GM23338 (cell line): ENCODE results near the gene SMIM45.

Experiments
- ATAC-seq: fragments of 200-7000 bp; cut with Tn5 transposase; 3 replicates; pipeline ENCODE4 v1.9.1; 2020
- DNase-seq: peaks from one replicate; pipeline ENCODE4 v3.0.0-alpha.2; 2015; ENCODE audit warnings: low spot score
- H2AFZ ChIP-seq: fragments of 200-600 bp; sonication (generic); 2 replicates; pipeline ENCODE4 v1.8.0; 2016; ENCODE audit warnings: antibody characterized with exemption, mild to moderate bottlenecking, moderate library complexity
- H3F3A ChIP-seq: fragments of 200-600 bp; sonication (generic); replicated peaks from 2 replicates; pipeline ENCODE4 v1.8.0; 2017; ENCODE audit warnings: antibody characterized with exemption, mixed run types, low read depth
- H3K27ac ChIP-seq: fragments of 200-600 bp; sonication (generic); 2 replicates; pipeline ENCODE4 v1.6.1; 2016; ENCODE audit warnings: low read depth
- H3K27me3 ChIP-seq: fragments of 200-600 bp; sonication (generic); 2 replicates; pipeline ENCODE4 v1.8.0; 2016; ENCODE audit warnings: mild to moderate bottlenecking, mixed run types, moderate library complexity; ENCODE audit not compliant: insufficient read depth
- H3K36me3 ChIP-seq: fragments of 200-600 bp; sonication (generic); 2 replicates; pipeline ENCODE4 v1.8.0; 2016; ENCODE audit warnings: mild to moderate bottlenecking; ENCODE audit not compliant: insufficient read depth
- H3K4me1 ChIP-seq: fragments of 200-600 bp; sonication (generic); 2 replicates; pipeline ENCODE4 v1.8.0; 2016; ENCODE audit warnings: mild to moderate bottlenecking, moderate library complexity; ENCODE audit not compliant: insufficient read depth
- H3K4me2 ChIP-seq: fragments of 200-600 bp; sonication (generic); 2 replicates; pipeline ENCODE4 v1.7.1; 2017; ENCODE audit warnings: mixed run types
- H3K4me3 ChIP-seq: fragments of 200-600 bp; sonication (generic); 2 replicates; pipeline ENCODE4 v1.6.1; 2016; ENCODE audit warnings: mixed run types
- H3K79me2 ChIP-seq: fragments of 200-600 bp; sonication (generic); replicated peaks from 2 replicates; pipeline ENCODE4 v1.8.0; 2017; ENCODE audit warnings: mild to moderate bottlenecking; ENCODE audit not compliant: insufficient read depth
- H3K9me2 ChIP-seq: fragments of 200-600 bp; sonication (generic); 2 replicates; pipeline ENCODE4 v1.8.0; 2017; ENCODE audit not compliant: insufficient read depth
- H4K20me1 ChIP-seq: fragments of 200-600 bp; sonication (generic); replicated peaks from 2 replicates; pipeline ENCODE4 v1.8.0; 2017; ENCODE audit warnings: mild to moderate bottlenecking; ENCODE audit not compliant: insufficient read depth
- H3K27ac Mint-ChIP-seq: 2 replicates; pipeline ENCODE4 v1.8.0; 2020; ENCODE audit warnings: inconsistent platforms, mild to moderate bottlenecking, moderate library complexity, mixed read lengths
- H3K27me3 Mint-ChIP-seq: 3 replicates; pipeline ENCODE4 v1.8.0; 2022; ENCODE audit warnings: low read depth, mild to moderate bottlenecking, moderate library complexity, mixed read lengths, inconsistent platforms; ENCODE audit not compliant: insufficient read depth, poor library complexity
- H3K36me3 Mint-ChIP-seq: 3 replicates; pipeline ENCODE4 v1.8.0; 2021; ENCODE audit warnings: low read depth, mild to moderate bottlenecking, inconsistent platforms, moderate library complexity, mixed read lengths
- H3K4me1 Mint-ChIP-seq: 3 replicates; pipeline ENCODE4 v1.8.0; 2020; ENCODE audit warnings: mild to moderate bottlenecking, inconsistent platforms, mixed read lengths
- H3K4me3 Mint-ChIP-seq: 3 replicates; pipeline ENCODE4 v1.8.0; 2021; ENCODE audit warnings: moderate library complexity, mild to moderate bottlenecking, inconsistent platforms, mixed read lengths
- H3K9me3 Mint-ChIP-seq: 3 replicates; pipeline ENCODE4 v1.8.0; 2020; ENCODE audit warnings: moderate library complexity, mild to moderate bottlenecking, inconsistent platforms, mixed read lengths
- CREB1 ChIP-seq: fragments of 250-450 bp; sonication (Bioruptor Pico); IDR thresholded peaks from 2 replicates; pipeline ENCODE4 v1.5.0; 2020; ENCODE audit warnings: low read depth, mild to moderate bottlenecking, moderate library complexity
- ETS1 ChIP-seq: IDR thresholded peaks from 2 replicates; pipeline ENCODE4 v1.6.1; 2016; ENCODE audit warnings: antibody characterized with exemption
- EZH2 ChIP-seq: fragments of 200-600 bp; sonication (generic); IDR thresholded peaks from one replicate; pipeline ENCODE4 v1.8.0; 2017; ENCODE audit warnings: antibody characterized with exemption, mild to moderate bottlenecking, low read depth; ENCODE audit not compliant: unreplicated experiment
- EZH2phosphoT487 ChIP-seq: fragments of 200-600 bp; sonication (generic); IDR thresholded peaks from one replicate; pipeline ENCODE4 v1.8.1; 2018; ENCODE audit warnings: antibody characterized with exemption; ENCODE audit not compliant: unreplicated experiment
- JUNB ChIP-seq: IDR thresholded peaks from one replicate; pipeline ENCODE4 v1.6.1; 2016; ENCODE audit warnings: antibody characterized with exemption; ENCODE audit not compliant: unreplicated experiment
- NANOG ChIP-seq: IDR thresholded peaks from 2 replicates; pipeline ENCODE4 v1.6.1; 2016; ENCODE audit warnings: antibody characterized with exemption, borderline replicate concordance
- POLR2AphosphoS5 ChIP-seq: IDR thresholded peaks from 2 replicates; pipeline ENCODE4 v1.6.1; 2016; ENCODE audit warnings: antibody characterized with exemption, low read depth
- STAT1 ChIP-seq: IDR thresholded peaks from one replicate; pipeline ENCODE4 v1.6.1; 2016; ENCODE audit warnings: antibody characterized with exemption; ENCODE audit not compliant: unreplicated experiment
- ZNF114 ChIP-seq: fragments of 250-450 bp; sonication (Bioruptor Pico); IDR thresholded peaks from 2 replicates; pipeline ENCODE4 v1.5.0; 2020; ENCODE audit warnings: mild to moderate bottlenecking, moderate library complexity
- ZNF331 ChIP-seq: fragments of 250-450 bp; sonication (Bioruptor Pico); IDR thresholded peaks from 2 replicates; pipeline ENCODE4 v1.5.0; 2020; ENCODE audit warnings: low read depth, mild to moderate bottlenecking, moderate library complexity
- TF ChIP-seq, protein P1 (sequence below): IDR thresholded peaks from one replicate; pipeline ENCODE4 v1.6.1; 2018; ENCODE audit warnings: antibody characterized with exemption; ENCODE audit not compliant: unreplicated experiment

SMIM45 gene

DNA sequence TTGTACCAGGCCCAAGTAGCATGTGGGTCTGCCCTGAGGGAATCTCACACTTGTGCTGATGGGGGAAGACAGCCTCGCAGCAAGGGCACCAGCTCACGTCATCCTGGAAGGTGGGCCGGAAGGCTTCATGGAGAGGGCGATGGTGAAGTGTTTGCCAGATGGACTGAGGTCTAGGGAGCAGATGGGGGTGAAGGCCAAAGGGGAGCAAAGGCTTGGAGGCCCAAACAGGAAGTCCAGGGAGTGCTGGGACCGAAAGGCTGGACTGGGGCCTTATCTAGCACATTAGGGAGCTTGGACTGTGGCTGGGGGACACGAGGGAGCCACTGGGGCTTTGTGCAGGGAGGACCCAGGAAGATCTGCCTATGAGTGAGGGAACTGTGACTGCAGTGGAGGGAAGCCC, 24.1 kb upstream of the SMIM45 start:
- H3K4me3 Mint-ChIP-seq: no peak overlapping the region; the same call in 2 of the 3 replicates
- H3F3A ChIP-seq: 0 out of 2 replicates have a peak, but pooled peaks cover 8% of the 10 kb centered on the region
- H2AFZ ChIP-seq: no peak overlapping the region
- ATAC-seq (no peak), DNase-seq (no peak)
- no peaks in the 10 kb centered on the region for H3K79me2 ChIP-seq
- no peaks in the 10 kb centered on the region; the same call in none of the 2 replicates for H3K4me1 ChIP-seq
- peaks cover 59% of the 10 kb centered on the region for H3K27me3 ChIP-seq
- TF ChIP-seq POLR2AphosphoS5: no peak; the same call in 1 of the 2 replicates
- no peak overlapping the region for H3K4me2 ChIP-seq
- H3K9me3 Mint-ChIP-seq: no peaks in the 10 kb centered on the region; the same call in 2 of the 3 replicates
- H3K4me1 Mint-ChIP-seq: peaks cover 11% of the 10 kb centered on the region
- no peak overlapping the region for H3K27ac ChIP-seq
- no peaks in the 10 kb centered on the region for H3K9me2 ChIP-seq
- peaks cover 74% of the 10 kb centered on the region for H3K27me3 Mint-ChIP-seq
- H4K20me1 ChIP-seq: peaks cover 6% of the 10 kb centered on the region
- H3K36me3 ChIP-seq: no peaks in the 10 kb centered on the region
- H3K27ac Mint-ChIP-seq: no peak overlapping the region
- H3K36me3 Mint-ChIP-seq: no peaks in the 10 kb centered on the region; the same call in 2 of the 3 replicates
- H3K4me3 ChIP-seq: no peak overlapping the region

- DNase-seq: no peak
- Mint-ChIP-seq H3K9me3 (no peaks in the 10 kb centered on the region; the same call in 2 of the 3 replicates), H3K27me3 (peaks cover 64% of the 10 kb centered on the region), H3K27ac (no peak overlapping the region; the same call in 1 of the 2 replicates), H3K4me1 (peaks cover 11% of the 10 kb centered on the region), H3K4me3 (no peak overlapping the region), H3K36me3 (no peaks in the 10 kb centered on the region; the same call in 2 of the 3 replicates)
- no peak overlapping the region for H3K4me2 ChIP-seq
- no peaks in the 10 kb centered on the region for H3K36me3 ChIP-seq
- peak; percentile 1; the same call in 1 of the 3 replicates for ATAC-seq
- H3K27me3 ChIP-seq: peaks cover 49% of the 10 kb centered on the region
- no peak overlapping the region for H3K4me3 ChIP-seq
- 0 out of 2 replicates have a peak, but pooled peaks cover 8% of the 10 kb centered on the region for H3F3A ChIP-seq
- no peaks in the 10 kb centered on the region; the same call in none of the 2 replicates for H3K4me1 ChIP-seq
- no peak overlapping the region for H3K27ac ChIP-seq
- peaks cover 7% of the 10 kb centered on the region for H4K20me1 ChIP-seq
- H3K79me2 ChIP-seq: no peaks in the 10 kb centered on the region
- H3K9me2 ChIP-seq: no peaks in the 10 kb centered on the region
- H2AFZ ChIP-seq: no peak overlapping the region
- no peak for TF ChIP-seq EZH2
- no peak for TF ChIP-seq ETS1
- TF ChIP-seq EZH2phosphoT487: no peak
- TF ChIP-seq, protein P1, sequence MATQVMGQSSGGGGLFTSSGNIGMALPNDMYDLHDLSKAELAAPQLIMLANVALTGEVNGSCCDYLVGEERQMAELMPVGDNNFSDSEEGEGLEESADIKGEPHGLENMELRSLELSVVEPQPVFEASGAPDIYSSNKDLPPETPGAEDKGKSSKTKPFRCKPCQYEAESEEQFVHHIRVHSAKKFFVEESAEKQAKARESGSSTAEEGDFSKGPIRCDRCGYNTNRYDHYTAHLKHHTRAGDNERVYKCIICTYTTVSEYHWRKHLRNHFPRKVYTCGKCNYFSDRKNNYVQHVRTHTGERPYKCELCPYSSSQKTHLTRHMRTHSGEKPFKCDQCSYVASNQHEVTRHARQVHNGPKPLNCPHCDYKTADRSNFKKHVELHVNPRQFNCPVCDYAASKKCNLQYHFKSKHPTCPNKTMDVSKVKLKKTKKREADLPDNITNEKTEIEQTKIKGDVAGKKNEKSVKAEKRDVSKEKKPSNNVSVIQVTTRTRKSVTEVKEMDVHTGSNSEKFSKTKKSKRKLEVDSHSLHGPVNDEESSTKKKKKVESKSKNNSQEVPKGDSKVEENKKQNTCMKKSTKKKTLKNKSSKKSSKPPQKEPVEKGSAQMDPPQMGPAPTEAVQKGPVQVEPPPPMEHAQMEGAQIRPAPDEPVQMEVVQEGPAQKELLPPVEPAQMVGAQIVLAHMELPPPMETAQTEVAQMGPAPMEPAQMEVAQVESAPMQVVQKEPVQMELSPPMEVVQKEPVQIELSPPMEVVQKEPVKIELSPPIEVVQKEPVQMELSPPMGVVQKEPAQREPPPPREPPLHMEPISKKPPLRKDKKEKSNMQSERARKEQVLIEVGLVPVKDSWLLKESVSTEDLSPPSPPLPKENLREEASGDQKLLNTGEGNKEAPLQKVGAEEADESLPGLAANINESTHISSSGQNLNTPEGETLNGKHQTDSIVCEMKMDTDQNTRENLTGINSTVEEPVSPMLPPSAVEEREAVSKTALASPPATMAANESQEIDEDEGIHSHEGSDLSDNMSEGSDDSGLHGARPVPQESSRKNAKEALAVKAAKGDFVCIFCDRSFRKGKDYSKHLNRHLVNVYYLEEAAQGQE: no peak
- TF ChIP-seq POLR2AphosphoS5: no peak
- TF ChIP-seq STAT1: no peak
- no peak for TF ChIP-seq ZNF114 (CRISPR knock-in tag)
- no peak for TF ChIP-seq CREB1 (CRISPR knock-in tag)
- no peak for TF ChIP-seq ZNF331 (CRISPR knock-in tag)
- no peak for TF ChIP-seq NANOG
- no peak for TF ChIP-seq JUNB
Observed at GRCh38 chr22:41928593-41929417, 23.1 kb upstream of the SMIM45 start.
